ENCODE data around the gene KDM3B. TPM values are rescaled to one million over a fixed set of nuclear protein-coding genes. Genes with fewer than 3 reads are reported as not detected.

Gene KDM3B
- total RNA-seq, 1 experiment from 2014 or later, result 89.2 TPM

DNA sequence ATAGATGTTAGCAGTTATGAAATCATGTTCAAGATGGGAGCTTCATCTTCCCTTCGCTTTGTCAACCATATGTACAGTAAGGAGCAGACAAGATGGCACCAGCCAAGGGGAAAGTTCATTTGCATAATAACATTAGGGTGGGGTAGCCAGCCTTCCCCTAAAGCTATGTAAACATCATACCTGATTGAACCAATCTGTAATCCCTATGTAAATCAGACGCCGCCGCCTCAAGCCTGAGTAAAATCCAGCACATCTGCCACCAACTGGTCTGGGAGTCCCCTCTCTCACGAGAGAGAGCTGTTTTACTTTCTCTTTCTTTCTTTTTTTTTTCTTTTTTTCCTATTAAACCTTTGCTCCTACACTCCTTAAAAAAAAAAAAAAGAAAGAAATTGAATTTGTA lies 55.5 kb downstream of the KDM3B start:
- TF ChIP-seq, protein P1, sequence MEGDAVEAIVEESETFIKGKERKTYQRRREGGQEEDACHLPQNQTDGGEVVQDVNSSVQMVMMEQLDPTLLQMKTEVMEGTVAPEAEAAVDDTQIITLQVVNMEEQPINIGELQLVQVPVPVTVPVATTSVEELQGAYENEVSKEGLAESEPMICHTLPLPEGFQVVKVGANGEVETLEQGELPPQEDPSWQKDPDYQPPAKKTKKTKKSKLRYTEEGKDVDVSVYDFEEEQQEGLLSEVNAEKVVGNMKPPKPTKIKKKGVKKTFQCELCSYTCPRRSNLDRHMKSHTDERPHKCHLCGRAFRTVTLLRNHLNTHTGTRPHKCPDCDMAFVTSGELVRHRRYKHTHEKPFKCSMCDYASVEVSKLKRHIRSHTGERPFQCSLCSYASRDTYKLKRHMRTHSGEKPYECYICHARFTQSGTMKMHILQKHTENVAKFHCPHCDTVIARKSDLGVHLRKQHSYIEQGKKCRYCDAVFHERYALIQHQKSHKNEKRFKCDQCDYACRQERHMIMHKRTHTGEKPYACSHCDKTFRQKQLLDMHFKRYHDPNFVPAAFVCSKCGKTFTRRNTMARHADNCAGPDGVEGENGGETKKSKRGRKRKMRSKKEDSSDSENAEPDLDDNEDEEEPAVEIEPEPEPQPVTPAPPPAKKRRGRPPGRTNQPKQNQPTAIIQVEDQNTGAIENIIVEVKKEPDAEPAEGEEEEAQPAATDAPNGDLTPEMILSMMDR (conservative IDR thresholded peaks at IDR 0.05), result no peak
- Histone ChIP-seq H3K18ac (ENCODE audit: insufficient read length, low read depth, low read length) (no peak overlapping the region), H3K23me2 (ENCODE audit: insufficient read length, low read depth, low read length, poor library complexity, severe bottlenecking) (no peaks in the 10 kb centered on the region), H2BK20ac (ENCODE audit: low read depth, low read length, poor library complexity, severe bottlenecking) (no peak overlapping the region), H3K4ac (ENCODE audit: low read depth, low read length) (no peak overlapping the region), H3K23ac (ENCODE audit: insufficient read length, low read depth, low read length) (no peak overlapping the region), H2BK5ac (ENCODE audit: insufficient read length, low read length) (no peak overlapping the region), H3K4me2 (ENCODE audit: insufficient read depth, insufficient read length, low read length) (no peak overlapping the region), H2BK12ac (ENCODE audit: insufficient read length, low read depth, low read length) (no peak overlapping the region), H4K20me1 (ENCODE audit: control insufficient read depth, insufficient read depth, insufficient read length) (no peaks in the 10 kb centered on the region), H3K9ac (ENCODE audit: extremely low read depth, insufficient read length, low read length) (no peak overlapping the region), H3T11ph (ENCODE audit: low read length) (no peak overlapping the region), H3K79me2 (ENCODE audit: insufficient read depth, low read length) (no peaks in the 10 kb centered on the region), H3K27ac (ENCODE audit: insufficient read length, low read depth, low read length) (no peak overlapping the region), H2BK120ac (ENCODE audit: low read depth, low read length, poor library complexity, severe bottlenecking) (no peak overlapping the region), H4K5ac (ENCODE audit: insufficient read length, low read depth, low read length) (no peak overlapping the region), H4K8ac (replicated peaks; ENCODE audit: insufficient read length, low read depth, low read length) (no peak overlapping the region), H2AK5ac (ENCODE audit: insufficient read length, low read length) (no peak overlapping the region), H3K4me1 (ENCODE audit: insufficient read depth, low read length) (no peaks in the 10 kb centered on the region), H3K79me1 (ENCODE audit: insufficient read depth, low read depth, low read length, poor library complexity, severe bottlenecking) (no peaks in the 10 kb centered on the region), H2BK15ac (ENCODE audit: low read depth, low read length) (no peak overlapping the region), H3K56ac (ENCODE audit: insufficient read length, low read depth, low read length) (no peak overlapping the region), H3K9me3 (ENCODE audit: control insufficient read depth, low read depth, low read length) (no peaks in the 10 kb centered on the region), H4K91ac (ENCODE audit: insufficient read length, low read depth, low read length) (no peak overlapping the region), H3K27me3 (ENCODE audit: insufficient read depth, low read length) (no peaks in the 10 kb centered on the region), H2AFZ (ENCODE audit: low read length) (no peak overlapping the region), H3K14ac (ENCODE audit: insufficient read depth, low read length) (no peak overlapping the region)
- Mint-ChIP-seq H3K9me3 (peaks cover 14 to 17% of the 10 kb centered on the region in 2 experiments), H3K4me3 (no peak overlapping the region), H3K27ac (no peak overlapping the region; a peak in 1 of 7 replicates), H3K27me3 (ENCODE audit: low read depth) (no peaks in the 10 kb centered on the region), H3K4me1 (no peaks in the 10 kb centered on the region), H3K36me3 (ENCODE audit: insufficient read depth in 1 of 3, low read depth in 3 of 3) (peaks cover 45 to 73% (median 66%) of the 10 kb centered on the region in 3 experiments)
- no peak for DNase-seq
- WGBS (ENCODE audit: extremely low coverage, insufficient read length, low lambda C conversion rate), result no CpG with 5 or more reads among the region's 5 CpGs
